Measurements from ENCODE around the gene PRR18.

- TF ChIP-seq, protein P1, sequence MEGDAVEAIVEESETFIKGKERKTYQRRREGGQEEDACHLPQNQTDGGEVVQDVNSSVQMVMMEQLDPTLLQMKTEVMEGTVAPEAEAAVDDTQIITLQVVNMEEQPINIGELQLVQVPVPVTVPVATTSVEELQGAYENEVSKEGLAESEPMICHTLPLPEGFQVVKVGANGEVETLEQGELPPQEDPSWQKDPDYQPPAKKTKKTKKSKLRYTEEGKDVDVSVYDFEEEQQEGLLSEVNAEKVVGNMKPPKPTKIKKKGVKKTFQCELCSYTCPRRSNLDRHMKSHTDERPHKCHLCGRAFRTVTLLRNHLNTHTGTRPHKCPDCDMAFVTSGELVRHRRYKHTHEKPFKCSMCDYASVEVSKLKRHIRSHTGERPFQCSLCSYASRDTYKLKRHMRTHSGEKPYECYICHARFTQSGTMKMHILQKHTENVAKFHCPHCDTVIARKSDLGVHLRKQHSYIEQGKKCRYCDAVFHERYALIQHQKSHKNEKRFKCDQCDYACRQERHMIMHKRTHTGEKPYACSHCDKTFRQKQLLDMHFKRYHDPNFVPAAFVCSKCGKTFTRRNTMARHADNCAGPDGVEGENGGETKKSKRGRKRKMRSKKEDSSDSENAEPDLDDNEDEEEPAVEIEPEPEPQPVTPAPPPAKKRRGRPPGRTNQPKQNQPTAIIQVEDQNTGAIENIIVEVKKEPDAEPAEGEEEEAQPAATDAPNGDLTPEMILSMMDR (conservative IDR thresholded peaks at IDR 0.05 in 1 of 2, IDR thresholded peaks at IDR 0.05 in 1 of 2; ENCODE audit: low read depth in 1 of 2, low read length in 2 of 2), result no peak
- no peak for TF ChIP-seq EZH2 (IDR thresholded peaks at IDR 0.05; ENCODE audit: low read length, missing control alignments)
These were observed 10.0 kb upstream of the PRR18 start for GRCh38 chr6:166318227-166318626.

All from fibroblast of lung (primary cell).